HepG2 (cell line): ENCODE results near the gene RTBDN. TPM values are rescaled to one million over a fixed set of nuclear protein-coding genes. Genes with fewer than 3 reads are reported as not detected.

Experiments used
- ATF1 ChIP-seq: IDR thresholded peaks from 2 replicates; pipeline ENCODE4 v1.6.1; 2016; ENCODE audit warnings: mild to moderate bottlenecking, control low read depth
- ATF3 ChIP-seq: sonication (generic); formaldehyde crosslinking; IDR thresholded peaks from 2 replicates; pipeline ENCODE4 v1.4.0; 2020; ENCODE audit warnings: missing genetic modification reagents
- CC2D1A ChIP-seq: sonication (generic); formaldehyde crosslinking; IDR thresholded peaks from 2 replicates; pipeline ENCODE4 v1.8.1; 2023; ENCODE audit warnings: mild to moderate bottlenecking, missing genetic modification reagents
- DNMT1 ChIP-seq: sonication (generic); formaldehyde crosslinking; IDR thresholded peaks from 2 replicates; pipeline ENCODE4 v1.5.1; 2020; ENCODE audit warnings: mild to moderate bottlenecking, missing genetic modification reagents
- MBNL3 ChIP-seq: fragments of 250-450 bp; sonication (Bioruptor Pico); conservative IDR thresholded peaks from 2 replicates; pipeline ENCODE4 v1.8.0; 2022; ENCODE audit warnings: mild to moderate bottlenecking, inconsistent platforms
- RFX1 ChIP-seq: fragments of 450-650 bp; IDR thresholded peaks from 2 replicates; pipeline ENCODE4 v1.6.1; 2017
- YY1 ChIP-seq: IDR thresholded peaks from 2 replicates; pipeline ENCODE4 v1.6.1; 2011; ENCODE audit warnings: low read length, low read depth, moderate library complexity, mild to moderate bottlenecking; ENCODE audit not compliant: insufficient read depth, insufficient replicate concordance
- ZHX2 ChIP-seq, 2 experiments: sonication (generic) in 1 of 2; formaldehyde crosslinking in 1 of 2; IDR thresholded peaks; 2 replicates each; pipeline versions ENCODE4 v1.6.1 to v1.9.0; 2014 to 2022; ENCODE audit warnings: antibody characterized with exemption in 1 of 2, borderline replicate concordance in 1 of 2, inconsistent platforms in 1 of 2, low read depth in 1 of 2, missing genetic modification reagents in 1 of 2
- ZNF124 ChIP-seq: sonication (generic); formaldehyde crosslinking; IDR thresholded peaks from 2 replicates; pipeline ENCODE4 v1.4.0; 2020; ENCODE audit warnings: missing genetic modification reagents
- ZNF674 ChIP-seq: sonication (generic); formaldehyde crosslinking; IDR thresholded peaks from 2 replicates; pipeline ENCODE4 v1.5.0; 2020; ENCODE audit warnings: low read depth, mild to moderate bottlenecking, missing genetic modification reagents
- polyA plus RNA-seq, 8 experiments: library from polyadenylated mRNA; depleted of rRNA in 3 of 8; stranded (reverse) in 7 of 8; unstranded in 1 of 8; fragments of >200 nt; fragmentation: Illumina TruSeq in 4 of 8; extraction: Trizol in 4 of 8; gene quantifications; 2 replicates each; pipeline versions ENCODE4 v1.2.1 to v1.2.3, GENCODE V29; 2011 to 2016; ENCODE audit warnings: low read depth in 4 of 8, missing spikeins in 1 of 8, mixed read lengths in 1 of 8; ENCODE audit not compliant: insufficient read depth in 1 of 8
- total RNA-seq, 5 experiments: library from RNA; depleted of rRNA; stranded (reverse); fragments of >200 nt; fragmentation: Illumina TruSeq; extraction: Trizol; gene quantifications; 2 replicates each; pipeline ENCODE4 v1.2.3, GENCODE V29; 2016; ENCODE audit warnings: low read depth in 1 of 5
- TF ChIP-seq, protein P1 (sequence below): sonication (generic); formaldehyde crosslinking; IDR thresholded peaks from 2 replicates; pipeline ENCODE4 v1.5.0; 2020; ENCODE audit warnings: missing genetic modification reagents
- TF ChIP-seq, protein P2 (sequence below): sonication (generic); formaldehyde crosslinking; IDR thresholded peaks from 2 replicates; pipeline ENCODE4 v1.4.0; 2020; ENCODE audit warnings: missing genetic modification reagents
- TF ChIP-seq, protein P3 (sequence below): sonication (generic); formaldehyde crosslinking; conservative IDR thresholded peaks from 2 replicates; pipeline ENCODE4 v1.8.1; 2023; ENCODE audit warnings: missing genetic modification reagents

The RTBDN gene
- total and polyA plus RNA-seq, 2 of the 13 experiments (the other 11 are each of a cell fraction or from before 2014, with no cell fraction given), result 0.27 to 0.48 TPM

GRCh38 chr19:12791345-12792050 is 42.9 kb downstream of the RTBDN start, which contains the start of gene JUNB (continued):
- TF ChIP-seq, protein P1, sequence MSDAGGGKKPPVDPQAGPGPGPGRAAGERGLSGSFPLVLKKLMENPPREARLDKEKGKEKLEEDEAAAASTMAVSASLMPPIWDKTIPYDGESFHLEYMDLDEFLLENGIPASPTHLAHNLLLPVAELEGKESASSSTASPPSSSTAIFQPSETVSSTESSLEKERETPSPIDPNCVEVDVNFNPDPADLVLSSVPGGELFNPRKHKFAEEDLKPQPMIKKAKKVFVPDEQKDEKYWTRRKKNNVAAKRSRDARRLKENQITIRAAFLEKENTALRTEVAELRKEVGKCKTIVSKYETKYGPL, result no peak
- TF ChIP-seq ZNF124 (peak; percentile 66), MBNL3 (CRISPR knock-in tag) (no peak), ATF3 (CRISPR knock-in tag) (peak; percentile 74; the same call in 1 of the 2 replicates), DNMT1 (CRISPR knock-in tag) (peak; percentile 86), ZHX2 (IDR thresholded peaks at IDR 0.05; ENCODE audit: low read depth) (peak; percentile 48; the same call in 1 of the 2 replicates), ZHX2 (CRISPR knock-in tag; IDR thresholded peaks at IDR 0.05; ENCODE audit: borderline replicate concordance) (no peak; the same call in 1 of the 2 replicates), ATF1 (peak; percentile 86), RFX1 (no peak), YY1 (peak; percentile 48), ZNF674 (0 out of 2 replicates have a peak, but pooled peaks have one; percentile 56), CC2D1A (CRISPR knock-in tag) (no peak)
- TF ChIP-seq, protein P2, sequence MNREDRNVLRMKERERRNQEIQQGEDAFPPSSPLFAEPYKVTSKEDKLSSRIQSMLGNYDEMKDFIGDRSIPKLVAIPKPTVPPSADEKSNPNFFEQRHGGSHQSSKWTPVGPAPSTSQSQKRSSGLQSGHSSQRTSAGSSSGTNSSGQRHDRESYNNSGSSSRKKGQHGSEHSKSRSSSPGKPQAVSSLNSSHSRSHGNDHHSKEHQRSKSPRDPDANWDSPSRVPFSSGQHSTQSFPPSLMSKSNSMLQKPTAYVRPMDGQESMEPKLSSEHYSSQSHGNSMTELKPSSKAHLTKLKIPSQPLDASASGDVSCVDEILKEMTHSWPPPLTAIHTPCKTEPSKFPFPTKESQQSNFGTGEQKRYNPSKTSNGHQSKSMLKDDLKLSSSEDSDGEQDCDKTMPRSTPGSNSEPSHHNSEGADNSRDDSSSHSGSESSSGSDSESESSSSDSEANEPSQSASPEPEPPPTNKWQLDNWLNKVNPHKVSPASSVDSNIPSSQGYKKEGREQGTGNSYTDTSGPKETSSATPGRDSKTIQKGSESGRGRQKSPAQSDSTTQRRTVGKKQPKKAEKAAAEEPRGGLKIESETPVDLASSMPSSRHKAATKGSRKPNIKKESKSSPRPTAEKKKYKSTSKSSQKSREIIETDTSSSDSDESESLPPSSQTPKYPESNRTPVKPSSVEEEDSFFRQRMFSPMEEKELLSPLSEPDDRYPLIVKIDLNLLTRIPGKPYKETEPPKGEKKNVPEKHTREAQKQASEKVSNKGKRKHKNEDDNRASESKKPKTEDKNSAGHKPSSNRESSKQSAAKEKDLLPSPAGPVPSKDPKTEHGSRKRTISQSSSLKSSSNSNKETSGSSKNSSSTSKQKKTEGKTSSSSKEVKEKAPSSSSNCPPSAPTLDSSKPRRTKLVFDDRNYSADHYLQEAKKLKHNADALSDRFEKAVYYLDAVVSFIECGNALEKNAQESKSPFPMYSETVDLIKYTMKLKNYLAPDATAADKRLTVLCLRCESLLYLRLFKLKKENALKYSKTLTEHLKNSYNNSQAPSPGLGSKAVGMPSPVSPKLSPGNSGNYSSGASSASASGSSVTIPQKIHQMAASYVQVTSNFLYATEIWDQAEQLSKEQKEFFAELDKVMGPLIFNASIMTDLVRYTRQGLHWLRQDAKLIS (CRISPR knock-in tag), result peak; percentile 79; the same call in 1 of the 2 replicates
- TF ChIP-seq, protein P3, sequence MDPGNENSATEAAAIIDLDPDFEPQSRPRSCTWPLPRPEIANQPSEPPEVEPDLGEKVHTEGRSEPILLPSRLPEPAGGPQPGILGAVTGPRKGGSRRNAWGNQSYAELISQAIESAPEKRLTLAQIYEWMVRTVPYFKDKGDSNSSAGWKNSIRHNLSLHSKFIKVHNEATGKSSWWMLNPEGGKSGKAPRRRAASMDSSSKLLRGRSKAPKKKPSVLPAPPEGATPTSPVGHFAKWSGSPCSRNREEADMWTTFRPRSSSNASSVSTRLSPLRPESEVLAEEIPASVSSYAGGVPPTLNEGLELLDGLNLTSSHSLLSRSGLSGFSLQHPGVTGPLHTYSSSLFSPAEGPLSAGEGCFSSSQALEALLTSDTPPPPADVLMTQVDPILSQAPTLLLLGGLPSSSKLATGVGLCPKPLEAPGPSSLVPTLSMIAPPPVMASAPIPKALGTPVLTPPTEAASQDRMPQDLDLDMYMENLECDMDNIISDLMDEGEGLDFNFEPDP, result no peak
